Mesenteric fat pad (tissue), 1 donor: ENCODE measurements around the gene MBTPS2. TPM values are rescaled to one million over a fixed set of nuclear protein-coding genes. Genes with fewer than 3 reads are reported as not detected.
"Not testable (repeated sequence)": the region's sequence is repeated elsewhere in the genome, so short reads cannot be mapped to it uniquely, and the experiment has no call there.

ENCODE experiments used
- DNase-seq: peaks from one replicate; pipeline ENCODE4 v3.0.0-alpha.2; 2020; ENCODE audit warnings: low spot score
- long read RNA-seq: library from polyadenylated mRNA; unstranded; transcript quantifications from one replicate; pipeline ENCODE4 v2.0.0, GENCODE V29; 2020
- total RNA-seq: library from RNA; stranded (reverse); fragmentation: NEBNext Ultra II Directional; extraction: Animal tissue kit (Norgen Biotek cat#: 25700); gene quantifications from one replicate; pipeline ENCODE4 v1.2.1, GENCODE V29; 2021
- donor health status: DM: yes; HTN: yes; CAD: no.

The MBTPS2 gene
- total RNA-seq, result 14.8 TPM
- long read RNA-seq, full-length matches to known transcripts, result 5 of 14 reads
- long read RNA-seq, partial matches to known transcripts, result 4 of 14 reads
- long read RNA-seq, other reads (novel, unspliced or antisense), result 5 of 14 reads

- no peak for DNase-seq
Observed at GRCh38 chrX:21839334-21840192, at the start of gene MBTPS2. TSS of gene MBTPS2 (plus strand) at chrX:21839617. CDS start at chrX:21839735, 118 bp downstream.

DNA sequence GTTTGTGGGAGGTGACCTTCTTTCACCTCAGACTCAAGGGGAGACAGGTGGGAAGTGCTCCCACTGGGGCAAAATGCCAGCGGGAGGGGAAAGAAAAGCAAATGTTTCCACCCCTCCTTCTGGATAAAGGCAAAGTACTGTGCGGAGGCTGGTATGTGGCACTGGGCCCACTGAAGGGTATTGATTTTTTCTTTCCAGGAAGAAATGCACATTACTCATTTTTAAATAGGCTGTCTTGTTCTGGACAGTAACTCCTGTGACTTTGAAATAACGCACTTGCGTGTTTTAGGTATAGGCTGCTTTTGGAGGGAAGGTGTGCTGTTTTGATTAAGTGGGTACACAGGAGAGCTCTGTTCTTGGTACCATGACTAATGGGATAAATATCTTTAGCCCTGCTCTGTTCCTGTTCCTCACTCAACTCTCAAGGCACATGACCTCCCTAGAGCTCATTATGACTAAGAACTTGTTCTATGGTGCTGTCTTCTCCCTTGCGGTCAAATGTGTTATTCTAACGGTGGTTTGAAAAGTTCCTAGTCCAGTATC lies 40.7 kb upstream of the MBTPS2 start:
- DNase-seq, result no peak

DNA sequence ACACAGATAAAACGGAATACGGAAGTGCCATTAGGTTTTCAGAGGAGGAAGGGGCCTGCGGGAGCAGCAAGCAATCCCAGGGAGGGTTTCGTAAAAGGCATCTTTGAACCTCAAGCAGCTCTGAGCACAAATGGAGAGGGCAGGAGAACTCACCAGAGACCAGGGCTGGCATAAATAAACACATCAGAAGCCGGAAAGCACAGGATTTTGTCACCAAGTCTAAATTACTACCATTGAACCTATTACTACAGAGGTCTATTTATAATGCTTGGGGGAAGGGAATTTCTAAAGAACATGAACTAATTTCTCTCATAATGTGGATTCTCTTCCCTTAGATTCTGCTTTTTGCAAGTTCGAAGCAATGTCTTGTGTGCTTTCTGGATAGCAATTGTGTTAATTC lies 39.6 kb upstream of the MBTPS2 start:
- DNase-seq, result no peak

- no peak for DNase-seq
Observed at GRCh38 chrX:21800344-21800770, 39.1 kb upstream of the MBTPS2 start.

GRCh38 chrX:21802054-21802670 lies 37.3 kb upstream of the MBTPS2 start:
- no peak for DNase-seq

GRCh38 chrX:21802839-21803238 lies 36.6 kb upstream of the MBTPS2 start:
- DNase-seq, result no peak

DNA sequence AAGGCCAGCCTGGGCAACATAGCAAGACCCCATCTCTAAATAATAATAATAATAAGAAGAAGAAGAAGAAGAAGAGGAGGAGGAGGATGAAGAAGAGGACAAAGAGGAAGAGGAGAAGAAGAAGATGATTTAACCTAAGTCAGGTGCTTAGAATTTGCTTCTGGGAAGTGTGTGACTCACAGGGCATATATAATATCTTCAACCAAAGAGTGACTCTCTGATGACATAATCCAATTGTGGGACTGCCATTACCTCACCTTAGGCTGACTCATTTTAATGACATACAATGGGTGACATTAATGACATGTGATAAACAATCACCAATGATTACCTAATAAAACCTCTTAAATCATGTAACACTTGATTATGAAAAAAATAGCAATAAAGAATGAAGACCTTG lies 32.7 kb upstream of the MBTPS2 start:
- DNase-seq, result no peak

DNA sequence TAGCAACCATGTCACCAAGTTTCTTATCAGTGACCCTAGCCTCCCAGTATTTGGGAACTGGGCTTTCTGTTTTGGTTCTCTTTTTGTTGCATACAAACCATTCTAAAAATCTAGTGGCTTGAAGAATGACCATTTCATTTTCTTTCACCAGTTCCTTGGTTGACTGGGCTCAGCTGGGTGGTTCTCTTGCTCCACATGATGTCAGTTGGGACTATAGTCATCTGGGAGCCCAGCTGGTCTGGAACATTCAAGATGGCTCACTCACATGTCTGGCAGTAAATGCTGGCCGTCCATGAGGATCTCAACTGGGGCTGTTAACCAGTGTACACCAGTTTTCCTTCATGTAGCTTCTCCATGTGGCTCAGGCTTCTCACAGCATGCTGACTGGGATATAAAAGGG lies 27.6 kb upstream of the MBTPS2 start:
- no peak for DNase-seq

GRCh38 chrX:21812628-21813027 lies 26.8 kb upstream of the MBTPS2 start:
- DNase-seq, result no peak

DNA sequence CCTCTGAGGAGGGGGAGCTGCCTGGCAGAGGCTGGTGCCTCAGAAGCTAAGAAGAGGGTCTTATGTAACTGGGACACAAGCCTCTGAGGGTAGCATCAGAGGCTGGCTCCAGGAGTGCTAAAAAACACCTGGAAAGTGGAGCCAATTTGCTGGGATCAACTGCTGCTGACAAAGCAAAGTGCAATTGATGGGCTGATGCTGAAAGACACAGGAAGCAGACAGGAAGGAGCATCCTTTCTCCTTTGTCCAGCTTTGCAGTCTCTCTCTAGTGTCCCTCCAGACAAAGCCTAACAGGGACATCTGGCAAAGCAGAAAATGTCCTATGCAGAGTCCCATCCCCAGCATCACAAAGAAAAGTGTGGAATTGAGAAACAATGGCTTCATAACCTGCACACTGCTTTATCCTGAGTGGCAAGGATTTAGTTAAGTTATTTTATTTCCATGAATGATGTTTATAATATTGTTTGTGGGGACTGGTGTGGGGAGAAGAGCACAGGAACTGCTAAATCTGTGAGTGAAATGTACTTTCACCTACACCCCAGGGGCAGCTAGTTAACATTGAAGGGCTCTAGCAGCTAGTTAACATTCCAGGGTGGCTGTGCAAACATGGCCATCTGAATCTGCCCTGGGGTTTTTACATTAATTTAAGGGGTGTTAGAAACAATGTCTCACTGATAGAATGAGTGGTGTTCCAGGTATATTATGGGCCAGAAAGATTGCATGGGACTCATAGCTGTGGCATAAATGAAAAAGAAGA lies 25.6 kb upstream of the MBTPS2 start:
- DNase-seq, result no peak

GRCh38 chrX:21816136-21816535 lies 23.3 kb upstream of the MBTPS2 start:
- no peak for DNase-seq

DNA sequence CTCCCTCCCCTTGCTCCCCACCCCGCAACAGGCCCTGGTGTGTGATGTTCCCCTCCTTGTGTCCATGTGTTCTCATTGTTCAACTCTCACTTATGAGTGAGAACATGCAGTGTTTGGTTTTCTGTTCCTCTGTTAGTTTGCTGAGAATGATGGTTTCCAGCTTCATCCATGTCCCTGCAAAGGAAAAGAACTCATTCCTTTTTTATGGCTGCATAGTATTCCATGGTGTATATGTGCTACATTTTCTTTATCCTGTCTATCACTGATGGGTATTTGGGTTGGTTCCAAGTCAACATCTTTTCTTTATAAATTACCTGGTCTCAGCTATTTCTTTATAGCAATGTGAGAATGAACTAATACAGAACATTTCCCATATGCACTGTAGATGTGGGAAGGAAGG lies 19.2 kb upstream of the MBTPS2 start:
- not testable (repeated sequence) for DNase-seq

- no peak for DNase-seq
Observed at GRCh38 chrX:21821875-21822274, 17.5 kb upstream of the MBTPS2 start.

GRCh38 chrX:21831496-21831895 lies 7.9 kb upstream of the MBTPS2 start:
- DNase-seq, result no peak

DNA sequence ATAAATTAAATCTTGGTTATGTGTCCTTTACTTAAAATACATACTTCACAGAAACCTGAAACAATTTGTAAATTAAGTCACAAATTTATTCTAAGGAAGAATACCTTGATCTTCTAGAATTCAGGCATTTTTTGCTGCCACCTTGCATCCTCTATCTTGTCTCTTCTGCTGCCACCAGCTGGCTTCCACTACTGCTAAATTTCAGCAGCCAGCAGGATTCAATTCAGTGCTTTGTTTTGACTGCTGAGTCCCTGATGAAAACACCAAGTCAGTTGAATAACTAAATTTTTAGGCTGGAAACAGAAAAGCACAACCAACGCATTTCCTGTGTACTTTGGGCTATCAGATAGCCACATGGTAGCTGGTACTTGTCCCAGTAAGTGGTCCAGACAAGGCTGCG lies 2.4 kb upstream of the MBTPS2 start:
- DNase-seq, result no peak

DNA sequence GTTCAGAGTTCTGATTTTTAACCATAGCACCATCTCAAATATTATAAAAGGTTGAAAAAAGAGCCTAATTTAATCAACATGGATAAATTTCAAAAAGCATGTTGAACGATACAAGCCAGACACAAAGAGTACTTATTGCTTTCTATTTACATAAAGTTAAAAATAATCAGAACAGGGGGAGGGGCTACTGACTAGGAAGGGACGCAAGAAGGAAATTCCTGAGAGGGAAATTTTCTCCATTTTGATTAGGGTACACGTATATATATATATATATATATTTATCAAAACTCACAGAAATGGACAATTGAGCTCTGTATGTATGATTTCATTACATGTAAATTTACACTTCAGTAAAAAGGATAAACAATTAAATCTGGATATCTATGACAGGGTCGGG lies 482 bp upstream of the MBTPS2 start:
- no peak for DNase-seq

DNA sequence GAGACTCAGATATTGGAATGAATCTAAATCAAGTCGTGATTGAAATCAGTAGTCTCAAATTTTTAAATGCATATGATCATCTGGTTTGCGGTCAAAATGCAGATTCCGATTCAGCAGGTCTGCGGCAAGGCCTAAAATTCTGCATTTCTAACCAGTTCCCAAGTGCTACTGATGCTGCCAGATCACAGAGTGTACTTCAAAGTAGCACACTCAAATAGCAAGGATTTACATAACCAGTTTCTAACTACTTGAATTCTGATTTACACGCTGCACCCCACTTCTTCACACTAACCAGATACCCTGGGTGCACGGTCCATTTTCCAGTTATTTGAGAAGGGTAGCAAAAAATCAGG lies 752 bp downstream of the MBTPS2 start:
- no peak for DNase-seq

DNA sequence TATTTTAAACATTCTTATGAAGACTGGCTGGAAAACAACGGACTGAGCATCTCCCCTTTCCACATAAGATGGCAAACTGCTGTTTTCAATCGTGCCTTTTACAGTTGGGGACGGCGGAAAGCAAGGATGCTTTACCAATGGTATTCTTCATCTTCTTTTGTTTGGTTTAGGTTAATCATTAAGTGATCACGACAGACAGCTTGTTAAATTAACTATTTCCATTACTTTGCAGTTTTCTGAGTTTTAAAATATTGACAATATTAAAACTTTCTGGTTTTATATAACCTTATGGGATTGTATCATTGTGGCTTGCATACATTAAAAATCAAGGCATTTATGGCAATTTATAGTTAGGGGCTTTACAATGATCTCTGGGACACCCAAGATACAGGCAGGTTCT lies 3.8 kb downstream of the MBTPS2 start:
- DNase-seq, result no peak

GRCh38 chrX:21845096-21845495 lies 5.7 kb downstream of the MBTPS2 start:
- DNase-seq, result no peak

DNA sequence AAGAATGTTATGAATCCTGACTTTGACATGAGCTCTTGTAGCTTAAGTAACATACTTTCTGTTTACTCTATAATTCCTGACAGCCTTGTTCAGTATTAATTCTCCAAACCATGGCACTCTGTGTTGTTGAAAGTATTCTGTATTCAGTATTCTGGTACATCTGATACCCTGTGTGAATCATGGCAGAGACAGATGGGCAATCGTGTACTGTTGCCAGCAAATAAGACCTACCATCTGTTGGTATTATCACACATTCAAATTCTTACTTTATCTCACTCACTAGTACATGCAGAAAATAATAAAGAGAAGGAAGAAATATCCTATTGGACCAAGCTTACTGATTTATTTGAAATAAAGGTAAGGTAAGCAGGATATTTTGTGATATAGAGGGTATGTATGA lies 7.9 kb downstream of the MBTPS2 start:
- no peak for DNase-seq

- no peak for DNase-seq
Observed at GRCh38 chrX:21853578-21853977, 14.2 kb downstream of the MBTPS2 start.

- DNase-seq, result no peak
Observed at GRCh38 chrX:21855937-21856415, 16.6 kb downstream of the MBTPS2 start, which contains the start of gene YY2. TSS of gene YY2 (plus strand) at chrX:21855987. CDS start at chrX:21856485, 498 bp downstream.
